AG04450 (cell line): ENCODE measurements around the gene WAS. TPM values are rescaled to one million over a fixed set of nuclear protein-coding genes. Genes with fewer than 3 reads are reported as not detected.

Source experiments
- CTCF ChIA-PET: fragments of 300-600, 350-600 bp; formaldehyde crosslinking; extraction: SDS; loops from one replicate; lab custom pipeline; 2022; ENCODE audit warnings: antibody characterized with exemption, inconsistent platforms; lab: Charles Lee
- POLR2A ChIA-PET: fragments of 350-600 bp; formaldehyde crosslinking; extraction: SDS; loops from one replicate; lab custom pipeline; 2021; ENCODE audit warnings: antibody characterized with exemption, inconsistent platforms; lab: Yijun Ruan, JAX
- DNase-seq: peaks from one replicate; pipeline ENCODE4 v3.0.0-alpha.2; 2011; ENCODE audit warnings: low read depth, low spot score
- H3K27ac ChIP-seq: one replicate; pipeline ENCODE4 v1.5.1; 2012; ENCODE audit warnings: low read depth, low read length, control low read depth
- H3K27me3 ChIP-seq: one replicate; pipeline ENCODE4 v1.6.0; 2012; ENCODE audit warnings: low read length; ENCODE audit not compliant: control insufficient read depth, insufficient read depth
- H3K4me3 ChIP-seq: 2 replicates; pipeline ENCODE4 v1.5.1; 2011; ENCODE audit warnings: mild to moderate bottlenecking, low read depth, low read length, control low read depth
- H3K9me3 ChIP-seq: 2 replicates; pipeline ENCODE4 v1.5.1; 2012; ENCODE audit warnings: low read length; ENCODE audit not compliant: control insufficient read depth, insufficient read depth
- polyA plus RNA-seq: library from polyadenylated mRNA; depleted of rRNA; stranded (reverse); fragments of >200 nt; gene quantifications from 2 replicates; pipeline ENCODE4 v1.2.3, GENCODE V29; 2011
- TF ChIP-seq, protein P1 (sequence below): IDR thresholded peaks from 2 replicates; pipeline ENCODE4 v1.5.1; 2011; ENCODE audit warnings: low read depth, low read length, control low read depth, inconsistent platforms

WAS gene
- polyA plus RNA-seq, 1 experiment, result not detected

DNA sequence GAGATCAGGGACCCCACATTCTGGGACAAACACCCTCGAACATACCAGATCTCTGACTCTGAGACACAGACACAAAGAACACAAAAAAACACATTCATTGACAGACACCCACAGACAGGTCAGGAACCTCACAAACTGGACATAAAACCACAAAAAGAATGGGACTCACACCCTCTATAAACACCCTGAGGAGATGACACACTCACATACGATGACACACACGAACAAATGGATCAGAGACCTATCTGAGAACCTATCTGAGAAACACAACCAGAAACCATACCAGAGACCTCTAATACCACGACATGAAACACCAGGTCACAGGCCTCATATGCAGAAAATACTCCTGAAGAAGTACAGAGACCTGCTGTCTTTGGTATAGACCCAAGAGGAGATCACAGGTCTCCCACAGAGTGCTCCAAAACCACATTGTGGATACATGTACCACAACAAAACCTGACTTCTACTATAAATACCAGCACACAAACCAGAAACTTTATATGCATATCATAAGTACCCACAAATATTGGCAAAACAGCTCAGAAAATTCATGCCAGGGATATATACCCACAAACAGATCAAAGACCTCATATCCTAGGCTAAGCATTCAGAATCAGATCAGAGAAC, 32.4 kb downstream of the WAS start:
- TF ChIP-seq, protein P1, sequence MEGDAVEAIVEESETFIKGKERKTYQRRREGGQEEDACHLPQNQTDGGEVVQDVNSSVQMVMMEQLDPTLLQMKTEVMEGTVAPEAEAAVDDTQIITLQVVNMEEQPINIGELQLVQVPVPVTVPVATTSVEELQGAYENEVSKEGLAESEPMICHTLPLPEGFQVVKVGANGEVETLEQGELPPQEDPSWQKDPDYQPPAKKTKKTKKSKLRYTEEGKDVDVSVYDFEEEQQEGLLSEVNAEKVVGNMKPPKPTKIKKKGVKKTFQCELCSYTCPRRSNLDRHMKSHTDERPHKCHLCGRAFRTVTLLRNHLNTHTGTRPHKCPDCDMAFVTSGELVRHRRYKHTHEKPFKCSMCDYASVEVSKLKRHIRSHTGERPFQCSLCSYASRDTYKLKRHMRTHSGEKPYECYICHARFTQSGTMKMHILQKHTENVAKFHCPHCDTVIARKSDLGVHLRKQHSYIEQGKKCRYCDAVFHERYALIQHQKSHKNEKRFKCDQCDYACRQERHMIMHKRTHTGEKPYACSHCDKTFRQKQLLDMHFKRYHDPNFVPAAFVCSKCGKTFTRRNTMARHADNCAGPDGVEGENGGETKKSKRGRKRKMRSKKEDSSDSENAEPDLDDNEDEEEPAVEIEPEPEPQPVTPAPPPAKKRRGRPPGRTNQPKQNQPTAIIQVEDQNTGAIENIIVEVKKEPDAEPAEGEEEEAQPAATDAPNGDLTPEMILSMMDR, result no peak

DNA sequence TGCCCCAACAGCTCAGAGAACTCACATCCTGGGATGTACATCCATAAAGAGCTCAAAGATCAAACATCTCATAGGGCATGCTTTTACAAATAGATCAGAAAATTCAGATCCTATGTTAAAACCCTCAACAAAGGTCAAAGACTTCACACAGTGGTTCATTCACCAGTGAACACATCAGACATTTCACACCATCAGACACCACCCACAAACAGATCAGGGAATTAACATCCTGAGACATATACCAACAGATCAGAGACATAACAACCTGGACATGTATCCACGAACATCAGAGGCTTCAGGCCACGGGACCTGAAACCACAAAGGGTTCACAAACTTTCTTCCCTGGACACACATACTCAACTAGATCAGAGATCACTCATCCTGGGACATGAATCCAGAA, 36.4 kb downstream of the WAS start:
- POLR2A ChIA-PET, result no interaction called here
- TF ChIP-seq, protein P1, result no peak
- no peak for DNase-seq
- Histone ChIP-seq H3K27ac (no peak overlapping the region), H3K27me3 (no peaks in the 10 kb centered on the region), H3K4me3 (no peak overlapping the region), H3K9me3 (no peaks in the 10 kb centered on the region)
- CTCF ChIA-PET, result no interaction called here

More for the DNA sequence above, 32.4 kb downstream of the WAS start:
- DNase-seq, result no peak
- Histone ChIP-seq H3K4me3 (no peak overlapping the region), H3K27me3 (no peaks in the 10 kb centered on the region), H3K9me3 (no peaks in the 10 kb centered on the region), H3K27ac (no peak overlapping the region)
- ChIA-PET CTCF (no interaction called here), POLR2A (no interaction called here)

DNA sequence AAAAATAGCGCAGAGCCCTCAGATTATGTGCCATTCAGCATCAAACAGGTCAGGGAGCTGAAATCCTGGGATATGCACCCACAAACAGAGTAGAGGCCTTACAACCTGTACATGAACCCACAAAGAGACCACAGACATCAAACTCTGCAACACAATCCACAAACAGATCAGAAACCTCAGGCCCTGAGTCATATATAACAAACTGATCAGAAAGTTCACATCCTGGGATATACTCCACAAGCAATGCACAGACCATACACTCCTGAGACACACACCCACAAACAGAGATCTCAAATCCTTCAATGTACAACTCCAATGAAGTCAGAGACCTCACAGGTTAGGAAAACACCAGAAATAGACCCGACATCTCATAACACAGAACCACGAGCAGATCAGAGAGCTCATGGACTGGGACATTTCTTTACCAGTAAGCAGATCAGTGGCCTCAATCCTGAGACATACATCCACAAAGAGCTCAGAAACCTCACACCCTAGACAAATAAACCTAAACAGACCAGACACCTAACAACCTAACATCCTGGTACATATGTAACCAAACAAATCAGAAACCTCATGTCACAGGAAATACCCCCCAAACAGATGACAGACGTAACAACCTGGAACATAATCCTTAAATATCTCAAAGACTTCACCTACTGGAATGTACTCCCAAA, 37.1 kb downstream of the WAS start:
- POLR2A ChIA-PET, result no interaction called here
- TF ChIP-seq, protein P1, result no peak
- no peak overlapping the region for H3K27ac ChIP-seq
- no peak for DNase-seq
- no peaks in the 10 kb centered on the region for H3K27me3 ChIP-seq
- H3K9me3 ChIP-seq, result no peaks in the 10 kb centered on the region
- CTCF ChIA-PET, result no interaction called here
- no peak overlapping the region for H3K4me3 ChIP-seq

DNA sequence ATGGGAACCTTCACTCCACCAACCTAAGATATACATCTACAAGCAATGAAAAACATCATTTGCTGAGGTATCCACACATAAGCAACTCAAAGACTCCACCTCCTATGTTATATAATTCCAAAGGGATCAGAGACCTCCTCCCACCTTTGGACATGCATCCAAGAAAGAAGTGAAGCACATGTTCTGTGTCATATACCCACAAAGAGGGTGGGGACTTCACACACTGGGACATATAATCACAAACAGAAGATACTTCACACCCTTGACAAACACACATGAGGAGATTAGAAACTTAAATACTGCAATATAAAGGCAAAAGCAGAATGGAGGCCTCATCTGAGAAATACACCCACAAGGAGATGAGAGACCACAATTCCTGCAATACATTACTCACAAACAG, 38.3 kb downstream of the WAS start:
- no peak for DNase-seq
- H3K27me3 ChIP-seq, result no peaks in the 10 kb centered on the region
- no peak overlapping the region for H3K27ac ChIP-seq
- POLR2A ChIA-PET, result no interaction called here
- no peak overlapping the region for H3K4me3 ChIP-seq
- TF ChIP-seq, protein P1, result no peak
- CTCF ChIA-PET, result no interaction called here
- H3K9me3 ChIP-seq, result no peaks in the 10 kb centered on the region

DNA sequence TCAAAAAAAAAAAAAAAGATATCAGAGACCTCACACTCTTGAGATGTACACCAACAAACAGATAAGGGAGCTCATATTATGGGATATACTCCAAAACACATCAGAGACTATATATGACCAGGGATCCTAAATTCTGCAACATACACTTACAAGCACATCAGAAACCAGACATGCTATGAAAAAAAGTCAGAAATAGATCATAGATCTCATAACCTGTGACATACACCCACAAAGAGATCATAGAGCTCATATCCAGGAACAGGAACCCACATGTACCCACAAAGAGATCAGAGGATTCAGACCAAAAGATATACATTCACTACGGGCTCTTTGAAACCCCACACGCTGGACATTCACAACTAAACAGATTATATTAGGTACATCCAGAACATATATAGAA, 43.0 kb downstream of the WAS start:
- CTCF ChIA-PET, result no interaction called here
- no peak overlapping the region for H3K4me3 ChIP-seq
- no peaks in the 10 kb centered on the region for H3K27me3 ChIP-seq
- no peak for DNase-seq
- no peak overlapping the region for H3K27ac ChIP-seq
- POLR2A ChIA-PET, result no interaction called here
- no peaks in the 10 kb centered on the region for H3K9me3 ChIP-seq
- TF ChIP-seq, protein P1, result no peak
